GM21447 (cell line): ENCODE results near the gene TACC2.
"Not testable (repeated sequence)": the region's sequence is repeated elsewhere in the genome, so short reads cannot be mapped to it uniquely, and the experiment has no call there.

Source experiments
- ATAC-seq: cut with Tn5 transposase; IDR thresholded peaks from one replicate; pipeline ENCODE4 v1.9.1; 2021; ENCODE audit not compliant: unreplicated experiment

The TACC2 gene

GRCh38 chr10:122188706-122189105 is 199.7 kb downstream of the TACC2 start:
- ATAC-seq, result no peak

GRCh38 chr10:122189185-122189584 is 200.2 kb downstream of the TACC2 start:
- ATAC-seq, result no peak

- ATAC-seq, result no peak
These were observed 201.4 kb downstream of the TACC2 start for GRCh38 chr10:122190176-122190943.

GRCh38 chr10:122191936-122192541 is 203.1 kb downstream of the TACC2 start:
- no peak for ATAC-seq

GRCh38 chr10:122194251-122194650 is 205.3 kb downstream of the TACC2 start:
- no peak for ATAC-seq

GRCh38 chr10:122196218-122196617 is 207.3 kb downstream of the TACC2 start:
- ATAC-seq, result no peak

- no peak for ATAC-seq
These were observed 208.8 kb downstream of the TACC2 start for GRCh38 chr10:122197611-122198222.

GRCh38 chr10:122198631-122199030 is 209.7 kb downstream of the TACC2 start:
- ATAC-seq, result no peak

GRCh38 chr10:122199070-122199469 is 210.1 kb downstream of the TACC2 start:
- ATAC-seq, result no peak

- no peak for ATAC-seq
These were observed 210.7 kb downstream of the TACC2 start for GRCh38 chr10:122199689-122200088.

GRCh38 chr10:122201401-122201800 is 212.4 kb downstream of the TACC2 start:
- ATAC-seq, result no peak

GRCh38 chr10:122203180-122203579 is 214.2 kb downstream of the TACC2 start:
- not testable (repeated sequence) for ATAC-seq

- ATAC-seq, result no peak
These were observed 215.9 kb downstream of the TACC2 start for GRCh38 chr10:122204691-122205489.

GRCh38 chr10:122206471-122207065 is 217.6 kb downstream of the TACC2 start:
- ATAC-seq, result no peak

GRCh38 chr10:122207163-122207562 is 218.2 kb downstream of the TACC2 start:
- ATAC-seq, result no peak

GRCh38 chr10:122207596-122207995 is 218.6 kb downstream of the TACC2 start:
- ATAC-seq, result no peak

- ATAC-seq, result no peak
These were observed 219.8 kb downstream of the TACC2 start for GRCh38 chr10:122208571-122209430.

- no peak for ATAC-seq
These were observed 221.7 kb downstream of the TACC2 start for GRCh38 chr10:122210481-122211265.

- no peak for ATAC-seq
These were observed 224.4 kb downstream of the TACC2 start for GRCh38 chr10:122213364-122213763.
